ENCODE results near the gene TMEM158.

The TMEM158 gene

DNA sequence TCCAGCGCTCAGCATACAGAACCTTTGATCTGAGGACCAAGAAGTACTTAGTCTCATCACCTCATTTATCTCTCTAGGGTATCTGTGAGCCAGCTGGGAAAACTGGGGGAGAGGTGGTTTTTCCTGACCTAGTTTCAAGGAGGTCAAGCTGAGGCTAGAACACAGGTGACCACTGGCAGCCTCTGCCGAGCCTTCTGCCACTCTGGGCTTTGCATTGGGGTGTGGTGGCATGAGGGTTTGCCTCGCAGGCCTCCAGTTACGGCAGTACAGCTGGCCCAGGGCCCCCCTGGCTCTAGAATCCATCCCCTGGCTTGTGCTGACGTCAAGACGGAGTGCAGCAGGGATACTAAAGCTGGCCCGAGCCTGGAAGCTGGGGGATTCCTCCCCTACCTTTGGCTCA is 45.2 kb downstream of the TMEM158 start:
- Histone ChIP-seq H3K4me1 (ENCODE audit: insufficient read depth, low read length) (no peaks in the 10 kb centered on the region), H3K9ac (ENCODE audit: low read depth, low read length) (no peak overlapping the region)
- no peak for ATAC-seq (ENCODE audit: insufficient read depth, low read depth)

DNA sequence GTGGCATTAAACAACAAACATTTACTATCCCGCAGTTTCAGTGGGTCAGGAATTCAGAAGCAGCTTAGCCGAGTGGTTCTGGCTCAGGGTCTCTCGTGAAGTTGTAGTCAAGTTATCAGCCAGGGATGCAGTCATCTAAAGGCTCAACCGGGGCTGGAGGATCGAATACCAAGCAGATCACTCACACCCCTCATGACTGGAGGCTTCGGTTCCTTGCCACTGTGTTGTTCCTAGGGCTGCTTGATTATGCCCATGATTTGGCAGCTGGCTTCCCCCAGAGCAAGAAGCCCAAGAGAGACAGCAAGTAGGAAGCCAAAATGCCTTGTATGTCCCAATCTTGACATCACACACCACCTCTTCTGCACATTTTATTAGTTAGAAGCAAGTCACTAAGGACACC is 46.0 kb downstream of the TMEM158 start:
- no peak for ATAC-seq (ENCODE audit: insufficient read depth, low read depth)
- TF ChIP-seq EZH2 (IDR thresholded peaks at IDR 0.05; ENCODE audit: borderline replicate concordance, low read depth, low read length, severe bottlenecking), result no peak
- TF ChIP-seq, protein P1, sequence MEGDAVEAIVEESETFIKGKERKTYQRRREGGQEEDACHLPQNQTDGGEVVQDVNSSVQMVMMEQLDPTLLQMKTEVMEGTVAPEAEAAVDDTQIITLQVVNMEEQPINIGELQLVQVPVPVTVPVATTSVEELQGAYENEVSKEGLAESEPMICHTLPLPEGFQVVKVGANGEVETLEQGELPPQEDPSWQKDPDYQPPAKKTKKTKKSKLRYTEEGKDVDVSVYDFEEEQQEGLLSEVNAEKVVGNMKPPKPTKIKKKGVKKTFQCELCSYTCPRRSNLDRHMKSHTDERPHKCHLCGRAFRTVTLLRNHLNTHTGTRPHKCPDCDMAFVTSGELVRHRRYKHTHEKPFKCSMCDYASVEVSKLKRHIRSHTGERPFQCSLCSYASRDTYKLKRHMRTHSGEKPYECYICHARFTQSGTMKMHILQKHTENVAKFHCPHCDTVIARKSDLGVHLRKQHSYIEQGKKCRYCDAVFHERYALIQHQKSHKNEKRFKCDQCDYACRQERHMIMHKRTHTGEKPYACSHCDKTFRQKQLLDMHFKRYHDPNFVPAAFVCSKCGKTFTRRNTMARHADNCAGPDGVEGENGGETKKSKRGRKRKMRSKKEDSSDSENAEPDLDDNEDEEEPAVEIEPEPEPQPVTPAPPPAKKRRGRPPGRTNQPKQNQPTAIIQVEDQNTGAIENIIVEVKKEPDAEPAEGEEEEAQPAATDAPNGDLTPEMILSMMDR (IDR thresholded peaks at IDR 0.05; ENCODE audit: borderline replicate concordance, extremely low read depth, low read length, poor library complexity, severe bottlenecking), result no peak
- H3K36me3 ChIP-seq (ENCODE audit: insufficient read depth, low read length), result no peaks in the 10 kb centered on the region
- H3K79me2 ChIP-seq (ENCODE audit: insufficient read depth, low read length), result no peaks in the 10 kb centered on the region
- H3K4me1 ChIP-seq (ENCODE audit: insufficient read depth, low read length), result no peaks in the 10 kb centered on the region
- DNase-seq, result no peak
- H2AFZ ChIP-seq (ENCODE audit: low read depth, low read length), result no peak overlapping the region
- no peak overlapping the region for H3K4me3 ChIP-seq (ENCODE audit: low read depth in 1 of 2, low read length in 2 of 2)
- no peaks in the 10 kb centered on the region for H3K27me3 ChIP-seq (ENCODE audit: insufficient read depth, low read length, poor library complexity)
- no peak overlapping the region for H3K4me2 ChIP-seq (ENCODE audit: insufficient read depth, low read length)
- no peak overlapping the region for H3K9ac ChIP-seq (ENCODE audit: low read depth, low read length)
- no peaks in the 10 kb centered on the region for H3K9me3 ChIP-seq (ENCODE audit: insufficient read depth, low read length, severe bottlenecking)
- no peak overlapping the region for H3K27ac ChIP-seq (ENCODE audit: low read length)
- H4K20me1 ChIP-seq (ENCODE audit: insufficient read depth, low read length), result no peaks in the 10 kb centered on the region

More for the DNA sequence above, 45.2 kb downstream of the TMEM158 start:
- no peaks in the 10 kb centered on the region for H3K79me2 ChIP-seq (ENCODE audit: insufficient read depth, low read length)
- no peak for DNase-seq
- H3K36me3 ChIP-seq (ENCODE audit: insufficient read depth, low read length), result no peaks in the 10 kb centered on the region
- H3K27me3 ChIP-seq (ENCODE audit: insufficient read depth, low read length, poor library complexity), result no peaks in the 10 kb centered on the region
- no peaks in the 10 kb centered on the region for H4K20me1 ChIP-seq (ENCODE audit: insufficient read depth, low read length)
- H3K27ac ChIP-seq (ENCODE audit: low read length), result no peak overlapping the region
- H2AFZ ChIP-seq (ENCODE audit: low read depth, low read length), result no peak overlapping the region
- H3K9me3 ChIP-seq (ENCODE audit: insufficient read depth, low read length, severe bottlenecking), result no peaks in the 10 kb centered on the region
- TF ChIP-seq EZH2 (IDR thresholded peaks at IDR 0.05; ENCODE audit: borderline replicate concordance, low read depth, low read length, severe bottlenecking), result no peak
- TF ChIP-seq, protein P1 (IDR thresholded peaks at IDR 0.05; ENCODE audit: borderline replicate concordance, extremely low read depth, low read length, poor library complexity, severe bottlenecking), result no peak
- H3K4me3 ChIP-seq (ENCODE audit: low read depth in 1 of 2, low read length in 2 of 2), result no peak overlapping the region
- H3K4me2 ChIP-seq (ENCODE audit: insufficient read depth, low read length), result no peak overlapping the region

DNA sequence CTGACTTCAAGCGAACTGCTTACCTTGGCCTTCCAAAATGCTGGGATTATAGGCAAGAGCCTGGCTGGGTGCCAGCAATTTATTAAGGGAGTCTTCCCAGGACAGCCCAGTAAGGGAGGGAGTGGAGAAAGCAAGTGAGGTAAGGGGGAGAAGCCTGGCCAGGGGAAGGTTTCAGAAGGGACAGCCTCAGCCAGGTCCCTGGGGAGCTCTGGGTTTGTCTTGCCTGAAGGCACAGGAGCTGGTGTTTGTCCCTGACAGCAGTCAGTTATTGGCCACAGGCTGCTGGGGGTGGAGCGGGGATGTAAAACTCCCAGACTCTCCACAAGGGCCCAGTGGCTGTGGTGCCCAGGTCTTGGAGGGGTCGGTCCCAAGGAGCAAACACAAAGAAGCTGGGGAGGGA is 46.9 kb downstream of the TMEM158 start:
- H3K4me2 ChIP-seq (ENCODE audit: insufficient read depth, low read length), result no peak overlapping the region
- no peak for DNase-seq
- H3K4me1 ChIP-seq (ENCODE audit: insufficient read depth, low read length), result no peaks in the 10 kb centered on the region
- ATAC-seq (ENCODE audit: insufficient read depth, low read depth), result no peak
- no peak overlapping the region for H3K9ac ChIP-seq (ENCODE audit: low read depth, low read length)
- no peaks in the 10 kb centered on the region for H3K36me3 ChIP-seq (ENCODE audit: insufficient read depth, low read length)
- H3K27me3 ChIP-seq (ENCODE audit: insufficient read depth, low read length, poor library complexity), result no peaks in the 10 kb centered on the region
- H2AFZ ChIP-seq (ENCODE audit: low read depth, low read length), result no peak overlapping the region
- H3K79me2 ChIP-seq (ENCODE audit: insufficient read depth, low read length), result no peaks in the 10 kb centered on the region
- TF ChIP-seq, protein P1 (IDR thresholded peaks at IDR 0.05; ENCODE audit: borderline replicate concordance, extremely low read depth, low read length, poor library complexity, severe bottlenecking), result no peak
- TF ChIP-seq EZH2 (IDR thresholded peaks at IDR 0.05; ENCODE audit: borderline replicate concordance, low read depth, low read length, severe bottlenecking), result no peak
- no peaks in the 10 kb centered on the region for H4K20me1 ChIP-seq (ENCODE audit: insufficient read depth, low read length)
- no peaks in the 10 kb centered on the region for H3K9me3 ChIP-seq (ENCODE audit: insufficient read depth, low read length, severe bottlenecking)
- H3K27ac ChIP-seq (ENCODE audit: low read length), result no peak overlapping the region
- H3K4me3 ChIP-seq (ENCODE audit: low read depth in 1 of 2, low read length in 2 of 2), result no peak overlapping the region

All from DND-41 (cell line).